NCI-H82 (cell line): ENCODE data around the gene FXYD4.
A peak's percentile ranks its signal among the peaks of the same experiment; 100 is the strongest.
"Not testable (repeated sequence)": the region's sequence is repeated elsewhere in the genome, so short reads cannot be mapped to it uniquely, and the experiment has no call there.

Source experiments
- DNase-seq: peaks from one replicate; lab custom pipeline; 2025; lab: John Stamatoyannopoulos, UW

Gene FXYD4

DNA sequence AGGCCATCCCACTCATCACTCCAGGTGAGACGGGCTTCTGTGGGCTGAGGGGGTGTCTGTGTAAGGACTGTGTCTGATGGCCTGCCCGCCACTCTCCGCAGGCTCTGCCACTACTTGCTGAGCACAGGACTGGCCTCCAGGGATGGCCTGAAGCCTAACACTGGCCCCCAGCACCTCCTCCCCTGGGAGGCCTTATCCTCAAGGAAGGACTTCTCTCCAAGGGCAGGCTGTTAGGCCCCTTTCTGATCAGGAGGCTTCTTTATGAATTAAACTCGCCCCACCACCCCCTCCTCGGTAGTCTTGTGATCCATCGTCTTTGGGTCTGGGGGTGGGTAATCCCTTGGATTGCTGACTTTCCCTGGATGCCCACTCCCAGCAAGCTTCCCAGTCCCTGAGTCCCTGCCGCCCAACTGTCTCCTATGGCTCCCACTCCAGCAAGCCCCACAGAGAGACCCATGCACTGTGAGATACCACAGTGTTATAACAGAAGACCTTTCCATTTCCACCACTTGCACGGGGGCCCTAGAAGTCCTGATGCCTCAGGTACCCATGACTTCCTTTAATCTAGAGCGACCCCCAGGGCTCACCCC lies 4.7 kb downstream of the FXYD4 start:
- DNase-seq: no peak

DNA sequence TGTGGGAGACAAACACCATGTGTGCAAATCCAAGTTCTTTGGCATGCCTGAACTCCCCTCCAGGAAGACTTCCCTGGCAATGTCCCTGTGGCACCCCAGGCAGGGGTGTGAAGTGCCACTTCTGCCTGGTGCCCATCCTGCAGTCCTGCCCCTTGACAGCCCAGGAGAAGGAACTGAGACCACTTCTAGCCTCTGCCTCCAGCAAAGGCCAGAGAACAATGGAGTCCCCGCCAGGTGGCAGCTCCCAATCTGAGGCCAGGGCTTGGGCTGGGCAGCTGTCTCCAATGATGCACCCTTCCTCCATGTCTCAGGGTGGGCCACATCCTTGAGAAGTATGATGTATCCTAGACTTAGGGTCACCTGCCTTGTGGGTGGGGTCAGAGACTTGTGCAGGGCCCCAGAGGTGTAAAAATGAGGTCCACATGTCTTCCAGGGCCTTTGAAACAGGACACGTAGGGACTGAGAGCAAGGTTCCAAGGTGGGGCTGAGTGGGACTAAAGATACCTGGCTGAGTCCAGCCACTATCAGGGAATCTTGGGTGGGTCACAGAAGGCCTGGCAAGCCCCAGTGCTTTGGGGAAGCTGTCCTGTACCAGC lies 5.5 kb downstream of the FXYD4 start:
- no peak for DNase-seq

DNA sequence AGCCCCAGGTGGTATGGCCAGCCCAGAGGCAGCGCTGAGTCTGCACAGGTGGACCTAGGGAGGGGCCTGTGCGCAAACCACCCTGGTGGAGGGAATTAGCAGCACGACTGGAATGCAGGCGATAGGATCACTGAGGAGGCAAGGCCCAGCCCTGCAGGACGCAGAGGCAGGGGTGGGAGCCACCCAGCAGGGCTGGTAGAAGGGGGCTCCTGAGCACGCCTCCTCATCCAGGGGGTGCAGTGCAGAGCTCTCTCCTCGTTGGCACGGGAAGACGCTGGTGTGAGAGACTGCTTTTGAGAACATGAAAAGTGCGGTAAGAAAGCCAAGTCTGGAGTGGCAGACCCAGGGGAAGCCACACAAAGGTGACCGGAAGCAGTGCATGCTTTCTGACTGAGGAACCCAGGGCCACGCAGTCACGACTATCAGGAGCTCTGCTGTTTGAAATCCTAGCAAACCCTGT lies 6.0 kb downstream of the FXYD4 start:
- DNase-seq: no peak

GRCh38 chr10:43380610-43381222 lies 9.3 kb downstream of the FXYD4 start:
- DNase-seq: no peak

DNA sequence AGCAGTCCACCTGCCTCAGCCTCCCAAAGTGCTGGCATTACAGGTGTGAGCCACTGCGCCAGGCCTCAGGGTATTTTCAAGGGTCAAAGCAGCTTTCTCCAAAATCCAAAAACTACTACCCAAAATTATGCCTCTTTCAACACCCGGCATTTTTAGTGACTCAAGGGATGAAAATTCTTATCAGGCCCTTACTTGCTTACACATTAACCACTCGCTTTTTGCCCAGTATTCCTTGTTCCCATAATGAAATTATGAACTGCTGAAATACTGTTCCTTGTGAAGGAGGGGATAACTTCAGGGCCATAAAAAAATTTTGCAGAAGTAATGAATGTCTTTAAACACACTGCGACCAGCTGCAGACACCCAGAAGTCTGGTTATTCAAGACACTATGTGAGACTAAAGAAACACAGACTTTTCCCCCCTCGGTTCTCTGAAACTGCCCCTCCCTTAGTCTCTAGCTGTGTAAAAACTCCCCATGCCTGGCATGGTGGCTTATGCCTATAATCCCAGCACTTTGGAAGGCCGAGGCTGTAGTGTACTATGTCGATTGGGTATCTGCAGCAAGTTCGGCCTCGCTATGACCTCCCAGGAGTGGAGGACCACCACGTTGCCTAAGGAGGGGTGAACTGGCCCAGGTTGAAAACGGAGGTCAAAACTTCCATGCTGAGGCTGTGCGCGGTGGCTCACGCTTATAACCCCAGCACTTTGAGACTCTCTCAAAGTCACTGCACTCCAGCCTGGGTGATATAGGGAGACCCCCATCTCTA lies 12.0 kb downstream of the FXYD4 start:
- DNase-seq: peak; percentile 18

GRCh38 chr10:43384252-43385221 lies 13.1 kb downstream of the FXYD4 start:
- DNase-seq: peak; percentile 45

GRCh38 chr10:43385412-43386004 lies 14.1 kb downstream of the FXYD4 start:
- DNase-seq: no peak

DNA sequence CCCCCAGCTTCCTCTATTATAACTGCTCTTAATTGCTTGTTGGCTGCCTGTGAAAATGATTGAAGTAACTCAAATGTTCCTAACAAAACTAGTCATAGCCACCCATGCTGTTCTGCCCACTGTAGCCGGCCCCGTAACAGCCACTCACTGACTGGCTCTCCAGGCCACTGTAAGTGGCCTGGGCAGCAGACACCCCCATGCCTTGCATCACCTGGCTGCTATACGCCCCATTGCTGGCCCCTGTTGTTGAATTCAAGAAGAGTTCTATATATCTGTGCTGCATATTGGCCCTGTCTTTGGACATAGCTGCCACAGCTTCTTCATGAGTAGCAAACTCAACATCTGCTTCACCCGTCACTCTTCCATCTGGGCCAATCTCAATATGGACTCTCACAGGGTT lies 15.1 kb downstream of the FXYD4 start:
- no peak for DNase-seq

DNA sequence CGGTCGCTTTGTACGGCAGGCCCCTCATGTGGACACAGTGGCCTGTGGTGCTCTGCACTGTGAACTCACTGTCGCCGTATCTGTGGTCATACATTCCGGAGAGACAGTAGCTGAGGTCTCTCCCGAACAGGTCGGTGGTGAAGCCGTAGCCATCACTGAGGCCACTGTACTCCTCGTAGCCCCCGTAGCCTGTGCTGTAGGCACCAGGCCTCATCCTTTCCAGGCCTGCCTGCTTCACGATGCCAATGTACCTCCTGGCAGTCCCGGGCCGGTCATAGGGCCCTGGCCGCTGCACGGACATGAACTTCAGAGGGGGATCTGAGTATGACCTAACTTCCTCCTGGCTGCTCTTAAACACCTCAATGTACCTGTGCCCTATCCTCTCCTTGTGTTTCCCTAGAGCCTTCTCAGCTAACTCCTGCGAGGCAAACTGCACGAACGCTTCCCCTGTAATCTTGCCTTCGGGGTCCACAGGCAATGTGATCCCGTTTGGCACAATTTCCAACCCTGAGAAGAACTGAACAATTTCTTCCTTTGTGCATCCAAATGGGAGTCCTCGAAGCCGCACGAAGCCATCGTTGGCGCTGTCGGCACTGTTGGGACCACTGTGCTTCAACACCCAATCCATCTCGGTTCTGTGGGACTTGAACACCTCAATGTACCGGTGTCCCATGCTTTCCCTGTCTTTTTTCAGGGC lies 15.7 kb downstream of the FXYD4 start:
- no peak for DNase-seq

DNA sequence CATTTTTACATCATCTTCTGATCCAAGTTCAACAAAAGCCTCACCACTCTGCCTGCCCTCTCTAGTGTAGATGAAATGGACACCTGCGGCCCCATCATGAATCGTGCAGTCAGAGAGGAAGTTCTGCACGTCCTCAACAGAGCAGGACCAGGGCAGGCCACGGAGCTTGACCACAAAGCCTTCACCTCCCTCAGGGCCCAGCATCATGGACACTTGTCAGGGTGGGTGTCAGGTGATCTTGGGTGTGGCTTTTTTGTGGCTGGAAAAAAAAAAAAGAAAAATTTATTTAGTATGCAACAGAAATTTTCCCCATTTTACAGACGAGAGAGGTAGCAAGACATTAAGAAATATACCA lies 16.2 kb downstream of the FXYD4 start:
- no peak for DNase-seq

- peak; percentile 52 for DNase-seq
These were observed 18.4 kb downstream of the FXYD4 start for GRCh38 chr10:43389867-43390266.

DNA sequence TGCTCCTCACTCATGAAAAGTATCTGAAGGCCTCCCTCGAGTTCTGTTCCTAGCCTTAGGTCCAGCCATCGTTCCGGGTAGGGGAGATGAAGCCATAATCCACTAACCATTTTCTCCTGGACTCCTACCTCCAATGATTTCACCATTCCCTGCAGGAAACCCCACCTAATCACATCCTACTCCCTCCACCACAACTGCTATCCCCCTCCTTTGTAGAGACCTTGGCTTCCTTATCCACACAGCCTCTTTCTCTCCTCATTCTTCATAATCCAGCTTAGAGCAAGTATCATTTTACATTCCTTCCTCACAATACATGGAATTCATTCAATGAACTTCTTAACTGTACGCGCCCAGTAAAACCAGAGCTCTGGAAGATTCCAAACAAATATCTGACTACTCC lies 18.9 kb downstream of the FXYD4 start:
- DNase-seq: no peak

DNA sequence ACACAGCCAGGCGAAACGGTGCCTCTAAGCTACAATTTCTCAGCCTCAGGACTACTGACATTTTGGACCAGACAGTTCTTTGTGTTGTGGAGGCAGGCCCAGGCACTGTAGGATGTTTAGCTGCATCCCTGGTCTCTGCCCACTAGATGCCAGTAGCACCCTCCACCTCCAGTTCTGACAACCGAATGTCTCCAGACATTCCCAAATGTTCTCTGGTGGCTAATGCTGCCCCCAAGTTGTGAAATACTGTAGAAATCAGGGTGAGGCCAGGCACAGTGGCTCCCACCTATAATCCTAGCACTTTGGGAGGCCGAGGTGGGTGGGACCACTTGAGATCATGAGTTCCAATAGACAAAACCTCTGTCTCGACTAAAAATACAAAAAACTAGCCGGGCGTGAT lies 19.3 kb downstream of the FXYD4 start:
- DNase-seq: peak; percentile 46

GRCh38 chr10:43391496-43391895 lies 20.1 kb downstream of the FXYD4 start:
- no peak for DNase-seq

DNA sequence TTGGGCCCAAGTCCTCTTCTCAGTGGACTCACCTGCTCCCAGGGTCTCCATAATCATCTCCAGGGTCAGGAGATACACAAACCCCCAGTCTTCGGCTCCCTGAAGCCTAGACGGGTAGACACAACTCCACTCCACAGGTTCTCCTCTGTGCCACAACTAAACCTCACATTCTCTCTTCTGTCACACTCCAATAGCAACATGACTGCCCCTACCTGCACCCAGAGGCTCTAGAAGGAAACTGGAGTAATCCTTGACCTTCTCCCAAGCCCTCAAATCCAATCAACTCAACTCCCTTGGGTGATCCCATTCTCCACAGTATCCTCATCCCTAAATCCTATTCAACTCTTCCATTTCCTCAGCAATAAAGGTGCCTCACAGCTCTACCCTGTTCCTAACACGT lies 21.3 kb downstream of the FXYD4 start:
- DNase-seq: peak; percentile 66

- DNase-seq: not testable (repeated sequence)
These were observed 21.8 kb downstream of the FXYD4 start for GRCh38 chr10:43393186-43393585.

DNA sequence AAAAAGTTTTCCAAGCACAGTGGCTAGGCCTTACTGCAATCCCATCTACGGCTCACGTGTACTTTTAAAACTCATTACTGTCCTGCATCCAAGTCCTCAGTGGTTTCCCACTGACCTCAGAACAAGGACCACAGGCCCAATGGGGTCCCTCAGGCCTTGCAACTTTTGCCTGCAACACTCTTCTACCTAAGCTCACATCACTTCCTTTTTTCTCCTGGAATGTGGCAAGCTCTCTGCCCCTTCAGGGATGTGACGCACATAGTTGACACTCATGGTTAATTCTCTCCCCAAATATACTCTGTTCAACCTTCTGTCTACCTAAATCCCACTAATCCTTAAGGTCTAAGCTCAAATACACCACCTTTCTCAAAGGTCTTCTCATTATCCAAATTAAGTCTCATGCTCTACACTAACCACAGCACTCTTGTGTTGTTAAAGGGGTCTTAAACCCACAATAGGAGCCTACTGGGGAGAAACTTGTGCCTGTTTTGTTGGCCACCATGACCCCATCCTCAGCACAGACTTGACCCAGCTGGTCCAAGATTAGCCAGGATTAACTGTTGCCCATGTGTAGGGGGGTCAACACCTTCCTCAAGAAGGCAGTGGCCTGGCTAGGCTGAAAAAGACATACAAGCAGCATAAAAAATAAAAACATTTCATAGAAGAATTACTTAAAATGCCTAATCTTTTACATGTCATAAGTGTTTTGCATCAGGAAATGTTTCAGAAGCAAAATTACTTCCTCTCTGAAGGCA lies 22.3 kb downstream of the FXYD4 start:
- peak; percentile 64 for DNase-seq

DNA sequence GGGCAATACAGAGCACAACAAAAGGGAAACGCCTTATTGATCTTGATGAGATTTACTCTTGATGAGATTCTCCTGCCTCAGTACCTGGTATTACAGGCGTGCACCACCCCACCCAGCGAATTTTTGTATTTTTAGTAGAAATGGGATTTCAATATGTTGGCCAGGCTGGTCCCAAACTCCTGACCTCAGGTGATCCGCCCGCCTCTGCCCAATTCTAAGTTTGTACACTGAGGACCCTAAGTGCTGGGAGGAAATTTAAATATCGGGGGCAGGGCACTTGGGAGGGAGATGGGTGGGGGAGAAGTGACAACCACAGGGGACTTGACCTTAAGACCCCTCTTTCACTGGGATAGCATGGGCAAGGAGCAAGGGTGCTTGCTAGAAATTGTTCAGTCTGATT lies 23.4 kb downstream of the FXYD4 start:
- DNase-seq: no peak

DNA sequence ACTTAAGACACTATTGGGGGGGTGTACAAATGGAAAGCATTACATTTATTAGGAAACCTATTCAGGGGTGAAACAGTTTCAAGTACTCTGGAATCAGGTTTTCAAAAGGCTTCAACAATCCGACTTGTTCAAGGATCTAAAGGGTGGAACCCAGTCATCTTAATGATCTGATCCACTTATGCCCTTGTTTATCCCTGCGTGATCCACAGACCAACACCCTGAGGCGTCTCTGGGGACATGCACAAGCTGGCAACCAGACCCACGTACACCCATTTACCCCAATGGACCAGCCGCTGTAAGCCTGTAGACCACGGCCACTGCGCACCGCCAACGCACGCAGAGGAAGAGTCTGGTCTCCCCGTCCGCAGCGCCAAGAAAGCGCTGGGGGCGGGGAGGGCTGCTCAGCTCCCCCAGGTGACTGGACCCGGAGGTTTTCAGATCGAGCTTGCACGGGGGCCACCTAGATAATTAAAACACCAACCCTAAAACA lies 24.2 kb downstream of the FXYD4 start:
- peak; percentile 90 for DNase-seq
